ENCODE results near the gene BANF1. TPM values are rescaled to one million over a fixed set of nuclear protein-coding genes. Genes with fewer than 3 reads are reported as not detected.

The BANF1 gene
- total RNA-seq, 1 donor from 2014 or later: 167 TPM

- ATAC-seq: no peak
- no peaks in the 10 kb centered on the region for H3K36me3 ChIP-seq
- H3K9me3 ChIP-seq: no peaks in the 10 kb centered on the region
- H3K4me3 ChIP-seq: no peak overlapping the region
- intact Hi-C loops (cut with DNase I): no loop called here
- no peaks in the 10 kb centered on the region for H3K4me1 ChIP-seq
- no peak overlapping the region for H3K27ac ChIP-seq
- no peaks in the 10 kb centered on the region for H3K27me3 ChIP-seq
- DNase-seq: no peak
- TF ChIP-seq CTCF (IDR thresholded peaks at IDR 0.05): no peak
Observed at GRCh38 chr11:66037327-66037726, 35.0 kb downstream of the BANF1 start.

DNA sequence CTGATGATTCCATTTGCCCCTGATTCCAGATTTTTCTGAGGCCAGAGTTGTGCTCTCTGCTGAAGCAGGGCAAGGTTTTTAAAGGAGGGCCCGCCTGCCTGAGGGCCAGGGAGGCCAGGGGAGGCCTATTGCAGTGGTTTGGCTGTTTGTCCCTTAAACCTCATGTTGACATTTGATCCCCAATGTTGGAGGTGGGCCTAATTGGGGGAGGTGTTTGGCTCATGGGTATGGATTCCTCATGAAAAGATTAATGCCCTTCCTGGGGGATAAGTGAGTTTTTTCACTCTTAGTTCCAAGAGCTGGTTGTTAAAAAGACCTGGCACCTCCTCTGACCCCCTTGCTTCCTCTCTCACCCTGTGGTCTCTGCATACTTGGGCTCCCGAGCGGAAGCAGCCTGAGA lies 37.5 kb downstream of the BANF1 start:
- no peaks in the 10 kb centered on the region for H3K9me3 ChIP-seq
- H3K4me3 ChIP-seq: no peak overlapping the region
- ATAC-seq (no peak), DNase-seq (no peak)
- no peaks in the 10 kb centered on the region for H3K27me3 ChIP-seq
- intact Hi-C loops (cut with DNase I): no loop called here
- H3K36me3 ChIP-seq: no peaks in the 10 kb centered on the region
- TF ChIP-seq CTCF (IDR thresholded peaks at IDR 0.05): no peak
- no peaks in the 10 kb centered on the region for H3K4me1 ChIP-seq
- H3K27ac ChIP-seq: no peak overlapping the region

GRCh38 chr11:66042227-66042995 lies 40.1 kb downstream of the BANF1 start:
- DNase-seq (no peak), ATAC-seq (no peak)
- Histone ChIP-seq H3K9me3 (no peaks in the 10 kb centered on the region), H3K4me1 (no peaks in the 10 kb centered on the region), H3K36me3 (no peaks in the 10 kb centered on the region), H3K4me3 (no peak overlapping the region), H3K27me3 (no peaks in the 10 kb centered on the region), H3K27ac (no peak overlapping the region)
- TF ChIP-seq CTCF (IDR thresholded peaks at IDR 0.05): no peak
- intact Hi-C loops (cut with DNase I): no loop called here

DNA sequence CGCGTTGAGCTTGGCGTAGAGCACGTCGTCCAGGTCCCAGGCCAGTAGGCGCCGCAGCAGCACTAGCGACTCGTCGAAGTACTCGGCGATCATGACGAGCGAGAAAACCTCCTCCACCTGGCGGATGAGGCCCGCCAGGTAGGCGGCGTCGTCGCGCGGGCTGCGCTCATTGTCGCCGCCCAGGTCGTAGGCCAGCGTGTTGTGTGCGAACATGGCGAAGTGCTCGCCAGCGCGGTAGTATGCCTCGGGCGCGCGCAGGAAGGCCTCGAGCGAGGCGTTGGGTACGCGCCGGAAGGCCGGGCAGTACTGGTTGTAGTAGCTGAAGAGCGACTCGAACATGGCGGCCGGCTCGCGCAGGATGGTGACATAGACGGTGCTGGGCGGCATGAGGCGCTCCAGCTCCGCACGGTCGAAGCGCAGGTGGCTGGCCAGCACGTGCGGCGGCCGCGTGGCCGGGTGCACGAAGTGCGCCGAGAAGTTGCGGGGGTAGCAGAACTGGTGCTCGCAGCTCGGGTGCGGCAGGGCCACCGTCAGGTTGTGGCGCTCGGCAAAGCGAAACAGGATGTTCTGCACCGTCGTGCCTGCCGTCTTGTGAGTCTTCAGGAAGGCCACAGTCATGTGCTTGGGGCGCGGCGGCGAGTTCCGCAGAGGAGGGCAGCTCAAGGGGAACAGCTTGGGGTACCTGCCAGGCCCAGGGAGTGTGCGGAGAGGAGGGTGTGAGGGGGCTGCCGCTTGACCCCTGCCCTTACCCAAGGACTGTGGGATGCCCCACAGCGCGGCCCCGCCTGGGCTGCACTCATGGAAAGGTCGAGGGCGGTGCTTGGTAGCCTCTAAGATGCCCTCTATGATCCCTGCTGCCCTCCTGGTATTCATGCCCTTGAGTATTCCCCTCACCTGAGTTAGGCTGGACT lies 40.9 kb downstream of the BANF1 start:
- intact Hi-C loops (cut with DNase I): no loop called here
- H3K4me3 ChIP-seq: no peak overlapping the region
- no peak for TF ChIP-seq CTCF (IDR thresholded peaks at IDR 0.05)
- ATAC-seq (no peak), DNase-seq (no peak)
- no peaks in the 10 kb centered on the region for H3K9me3 ChIP-seq
- H3K27me3 ChIP-seq: no peaks in the 10 kb centered on the region
- no peaks in the 10 kb centered on the region for H3K36me3 ChIP-seq
- H3K4me1 ChIP-seq: no peaks in the 10 kb centered on the region
- no peak overlapping the region for H3K27ac ChIP-seq

GRCh38 chr11:66044757-66045156 lies 42.5 kb downstream of the BANF1 start:
- no peak for ATAC-seq
- Histone ChIP-seq H3K36me3 (no peaks in the 10 kb centered on the region), H3K4me1 (no peaks in the 10 kb centered on the region), H3K4me3 (no peak overlapping the region), H3K9me3 (no peaks in the 10 kb centered on the region), H3K27ac (no peak overlapping the region), H3K27me3 (peaks cover 9% of the 10 kb centered on the region)
- DNase-seq: no peak
- intact Hi-C loops (cut with DNase I): no loop called here
- TF ChIP-seq CTCF (IDR thresholded peaks at IDR 0.05): no peak
